Measurements from ENCODE around the gene HDAC9. TPM values are rescaled to one million over a fixed set of nuclear protein-coding genes. Genes with fewer than 3 reads are reported as not detected.

HDAC9 gene
- total RNA-seq, 2 donors from 2014 or later = 4.9 to 12.9 TPM

DNA sequence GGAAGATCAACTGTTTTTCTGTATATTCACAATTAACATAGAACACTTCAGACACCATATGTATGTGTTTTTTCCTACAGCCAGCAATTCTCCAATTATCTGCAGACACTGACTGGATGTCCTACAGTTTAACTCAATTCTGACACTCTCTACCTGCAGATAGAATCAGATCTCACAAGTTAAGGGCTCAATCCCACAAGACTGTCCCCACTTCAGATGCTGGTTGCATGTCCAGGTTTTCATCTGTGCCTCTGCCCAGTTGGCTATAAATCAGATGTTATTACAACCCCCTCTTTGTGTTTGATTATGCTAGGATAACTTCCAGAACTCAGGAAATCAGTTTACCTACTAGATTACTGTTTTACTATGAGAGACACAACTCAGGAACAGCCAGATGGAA is 326.0 kb downstream of the HDAC9 start:
- intact Hi-C loops (cut with DNase I) = no loop called here
- Histone ChIP-seq H3K27ac (no peak overlapping the region), H3K27me3 (no peaks in the 10 kb centered on the region), H3K9me3 (no peaks in the 10 kb centered on the region), H3K4me3 (no peak overlapping the region), H3K36me3 (replicated peaks in 1 of 2; ENCODE audit: insufficient read depth in 1 of 2, low read depth in 2 of 2) (no peaks in the 10 kb centered on the region), H3K4me1 (no peaks in the 10 kb centered on the region)
- TF ChIP-seq POLR2A (IDR thresholded peaks at IDR 0.05) = no peak
- TF ChIP-seq, protein P1, sequence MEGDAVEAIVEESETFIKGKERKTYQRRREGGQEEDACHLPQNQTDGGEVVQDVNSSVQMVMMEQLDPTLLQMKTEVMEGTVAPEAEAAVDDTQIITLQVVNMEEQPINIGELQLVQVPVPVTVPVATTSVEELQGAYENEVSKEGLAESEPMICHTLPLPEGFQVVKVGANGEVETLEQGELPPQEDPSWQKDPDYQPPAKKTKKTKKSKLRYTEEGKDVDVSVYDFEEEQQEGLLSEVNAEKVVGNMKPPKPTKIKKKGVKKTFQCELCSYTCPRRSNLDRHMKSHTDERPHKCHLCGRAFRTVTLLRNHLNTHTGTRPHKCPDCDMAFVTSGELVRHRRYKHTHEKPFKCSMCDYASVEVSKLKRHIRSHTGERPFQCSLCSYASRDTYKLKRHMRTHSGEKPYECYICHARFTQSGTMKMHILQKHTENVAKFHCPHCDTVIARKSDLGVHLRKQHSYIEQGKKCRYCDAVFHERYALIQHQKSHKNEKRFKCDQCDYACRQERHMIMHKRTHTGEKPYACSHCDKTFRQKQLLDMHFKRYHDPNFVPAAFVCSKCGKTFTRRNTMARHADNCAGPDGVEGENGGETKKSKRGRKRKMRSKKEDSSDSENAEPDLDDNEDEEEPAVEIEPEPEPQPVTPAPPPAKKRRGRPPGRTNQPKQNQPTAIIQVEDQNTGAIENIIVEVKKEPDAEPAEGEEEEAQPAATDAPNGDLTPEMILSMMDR (IDR thresholded peaks at IDR 0.05) = no peak
- no peak for DNase-seq
- ATAC-seq = no peak

DNA sequence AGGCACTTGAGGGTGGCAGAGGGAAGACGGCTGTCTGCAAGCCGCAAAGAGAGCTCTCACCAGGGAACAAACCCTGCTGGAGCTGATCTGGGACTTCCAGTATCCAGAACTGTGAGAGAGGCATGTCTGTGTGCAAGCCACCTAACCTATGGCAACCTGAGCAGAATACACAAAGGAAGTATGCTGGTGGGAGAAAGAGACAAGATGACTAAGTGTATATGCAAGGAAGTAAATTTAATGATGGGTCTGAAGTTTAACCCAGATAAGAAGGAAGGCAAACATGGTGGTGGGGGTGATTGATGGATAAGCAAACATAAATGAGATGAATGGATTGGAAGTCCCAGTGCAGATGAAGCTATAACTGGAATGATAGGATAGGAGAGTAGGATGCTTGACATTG is 328.6 kb downstream of the HDAC9 start:
- Histone ChIP-seq H3K36me3 (replicated peaks in 1 of 2; ENCODE audit: insufficient read depth in 1 of 2, low read depth in 2 of 2) (no peaks in the 10 kb centered on the region), H3K4me1 (no peaks in the 10 kb centered on the region), H3K9me3 (no peaks in the 10 kb centered on the region), H3K4me3 (no peak overlapping the region), H3K27ac (no peak overlapping the region), H3K27me3 (no peaks in the 10 kb centered on the region)
- intact Hi-C loops (cut with DNase I) = no loop called here
- 46 to 60% methylated on average over 2 of the region's 2 CpGs for WGBS, 2 donors
- ATAC-seq (no peak), DNase-seq (no peak)
- no peak for TF ChIP-seq POLR2A (IDR thresholded peaks at IDR 0.05)
- TF ChIP-seq, protein P1 (IDR thresholded peaks at IDR 0.05) = no peak

DNA sequence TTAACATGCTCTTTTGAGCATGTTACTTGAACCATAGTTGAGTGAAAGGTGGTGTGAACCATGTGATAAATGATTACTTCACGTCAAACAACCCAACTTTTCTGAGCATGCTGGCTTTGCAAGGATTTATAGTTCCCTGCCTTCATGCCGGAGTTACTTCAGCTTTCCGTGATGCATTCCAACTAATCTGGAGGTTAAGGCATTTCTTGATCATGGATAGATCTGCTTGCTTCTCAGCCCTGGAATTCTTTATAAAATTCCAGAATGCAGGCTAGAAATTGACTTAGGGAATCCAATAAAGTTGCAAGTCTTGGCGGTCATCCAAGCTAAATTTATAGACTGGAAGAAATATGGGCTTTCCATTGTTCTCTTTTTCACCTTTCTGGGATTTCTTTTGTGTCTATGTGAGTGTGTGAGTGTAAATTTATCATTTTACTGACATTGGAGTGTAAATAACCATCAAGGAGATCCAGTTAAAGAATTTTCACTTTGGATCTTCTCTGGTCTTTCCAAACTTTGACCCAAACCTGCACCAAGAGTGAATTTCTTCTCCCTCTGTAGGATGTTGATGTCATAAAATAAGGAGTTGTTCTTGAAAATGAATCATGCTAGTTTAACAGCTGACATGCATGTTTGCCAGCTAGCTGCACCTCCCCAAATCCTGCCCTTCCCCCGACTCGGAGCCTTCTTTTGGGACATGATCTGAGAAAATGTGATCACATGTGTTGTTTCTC is 332.9 kb downstream of the HDAC9 start:
- intact Hi-C loops (cut with DNase I) = no loop called here
- TF ChIP-seq, protein P1 (IDR thresholded peaks at IDR 0.05) = no peak
- TF ChIP-seq POLR2A (IDR thresholded peaks at IDR 0.05) = no peak
- Histone ChIP-seq H3K27me3 (no peaks in the 10 kb centered on the region), H3K9me3 (no peaks in the 10 kb centered on the region), H3K4me3 (no peak overlapping the region), H3K27ac (no peak overlapping the region), H3K4me1 (no peaks in the 10 kb centered on the region), H3K36me3 (replicated peaks in 1 of 2; ENCODE audit: insufficient read depth in 1 of 2, low read depth in 2 of 2) (no peaks in the 10 kb centered on the region)
- DNase-seq = no peak
- no peak for ATAC-seq
- WGBS, 2 donors = 53 to 64% methylated on average over 6 of the region's 6 CpGs

DNA sequence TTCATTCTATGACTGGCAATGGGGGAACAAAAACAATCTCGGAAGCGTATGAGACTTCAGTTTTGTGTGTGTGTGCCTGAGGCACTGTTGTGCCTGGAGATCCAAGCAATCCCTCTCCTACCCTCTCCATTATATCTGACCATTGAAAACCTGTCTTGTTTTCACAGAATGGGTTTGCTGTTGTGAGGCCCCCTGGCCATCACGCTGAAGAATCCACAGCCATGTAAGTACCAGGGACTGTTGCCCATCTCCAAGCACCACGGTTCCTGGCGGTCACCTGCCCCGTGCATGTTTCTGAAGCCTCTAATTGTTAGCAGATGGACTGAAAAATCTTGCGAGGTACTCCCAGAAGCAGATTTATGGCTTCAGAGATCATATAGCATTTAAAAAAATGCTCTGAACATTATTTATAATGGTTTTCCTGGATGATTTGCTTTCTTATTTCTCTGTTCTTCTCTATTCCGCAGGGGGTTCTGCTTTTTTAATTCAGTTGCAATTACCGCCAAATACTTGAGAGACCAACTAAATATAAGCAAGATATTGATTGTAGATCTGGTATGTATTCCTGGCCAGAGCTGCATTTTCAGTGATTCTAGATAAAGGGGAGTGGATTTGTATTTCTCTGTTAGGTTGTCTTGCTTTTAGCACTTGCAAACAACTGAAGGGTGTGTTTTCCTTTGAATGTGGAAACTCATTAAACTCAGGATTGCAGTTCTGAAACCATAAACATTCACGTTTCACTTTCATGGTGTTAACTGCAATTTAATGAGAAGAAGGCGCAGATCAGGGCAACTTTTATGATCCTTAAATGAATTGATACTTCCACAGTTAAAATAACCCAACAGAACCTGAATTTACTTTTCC is 333.7 kb downstream of the HDAC9 start:
- no peaks in the 10 kb centered on the region for H3K36me3 ChIP-seq (replicated peaks in 1 of 2; ENCODE audit: insufficient read depth in 1 of 2, low read depth in 2 of 2)
- H3K27ac ChIP-seq = no peak overlapping the region
- TF ChIP-seq, protein P1 (IDR thresholded peaks at IDR 0.05) = no peak
- TF ChIP-seq POLR2A (IDR thresholded peaks at IDR 0.05) = no peak
- H3K9me3 ChIP-seq = no peaks in the 10 kb centered on the region
- WGBS, 2 donors = 64 to 75% methylated on average over 11 of the region's 11 CpGs
- H3K4me1 ChIP-seq = no peaks in the 10 kb centered on the region
- ATAC-seq = no peak
- H3K27me3 ChIP-seq = no peaks in the 10 kb centered on the region
- no peak for DNase-seq
- H3K4me3 ChIP-seq = no peak overlapping the region
- intact Hi-C loops (cut with DNase I) = no loop called here
